ENCODE results near the gene CREB3L2. TPM values are rescaled to one million over a fixed set of nuclear protein-coding genes. Genes with fewer than 3 reads are reported as not detected.

Gene CREB3L2
- total RNA-seq, 2 experiments from 2014 or later: 21.0 to 24.4 TPM

GRCh38 chr7:137886281-137886680, 115.6 kb downstream of the CREB3L2 start:
- no peak overlapping the region for H3K4me3 Mint-ChIP-seq
- no peak for TF ChIP-seq CTCF (IDR thresholded peaks at IDR 0.05)
- no peaks in the 10 kb centered on the region for H3K27me3 Mint-ChIP-seq
- H3K27ac Mint-ChIP-seq: no peak overlapping the region
- ATAC-seq (no peak), DNase-seq (no peak)
- POLR2A ChIA-PET: no interaction called here
- intact Hi-C loops (cut with micrococcal nuclease): no loop called here
- peaks cover 6% of the 10 kb centered on the region for H3K4me1 Mint-ChIP-seq (ENCODE audit: low read depth)
- CTCF ChIA-PET: no interaction called here
- H3K36me3 Mint-ChIP-seq (ENCODE audit: low read depth): peaks cover 34% of the 10 kb centered on the region
- H3K9me3 Mint-ChIP-seq: no peaks in the 10 kb centered on the region

- Mint-ChIP-seq H3K4me1 (ENCODE audit: low read depth) (peaks cover 6% of the 10 kb centered on the region), H3K27me3 (no peaks in the 10 kb centered on the region), H3K4me3 (no peak overlapping the region), H3K27ac (no peak overlapping the region), H3K36me3 (ENCODE audit: low read depth) (peaks cover 34% of the 10 kb centered on the region), H3K9me3 (no peaks in the 10 kb centered on the region)
- no peak for TF ChIP-seq CTCF (IDR thresholded peaks at IDR 0.05)
- DNase-seq (no peak), ATAC-seq (no peak)
- intact Hi-C loops (cut with micrococcal nuclease): no loop called here
- POLR2A ChIA-PET: no interaction called here
- CTCF ChIA-PET: no interaction called here
These were observed 116.2 kb downstream of the CREB3L2 start for GRCh38 chr7:137885678-137886077.

GRCh38 chr7:137882806-137883205, 119.1 kb downstream of the CREB3L2 start:
- POLR2A ChIA-PET: no interaction called here
- H3K27me3 Mint-ChIP-seq: no peaks in the 10 kb centered on the region

GRCh38 chr7:137882261-137882668, 119.6 kb downstream of the CREB3L2 start:
- H3K9me3 Mint-ChIP-seq: no peaks in the 10 kb centered on the region
- H3K27me3 Mint-ChIP-seq: no peaks in the 10 kb centered on the region
- CTCF ChIA-PET: interaction anchor here (0.7 to 1.2 kb wide), 4 partner anchors 17 to 227 kb away, joined by 3 read pairs; no protein-coding TSS in a partner anchor
- no peak for TF ChIP-seq CTCF (IDR thresholded peaks at IDR 0.05)
- DNase-seq (peak; percentile 46), ATAC-seq (peak; percentile 95)
- H3K4me1 Mint-ChIP-seq (ENCODE audit: low read depth): peaks cover 6% of the 10 kb centered on the region
- POLR2A ChIA-PET: no interaction called here
- peak overlapping the region; percentile 34 for H3K27ac Mint-ChIP-seq
- H3K36me3 Mint-ChIP-seq (ENCODE audit: low read depth): peaks cover 49% of the 10 kb centered on the region
- no peak overlapping the region for H3K4me3 Mint-ChIP-seq
- intact Hi-C loops (cut with micrococcal nuclease): no loop called here

More at GRCh38 chr7:137882806-137883205, 119.1 kb downstream of the CREB3L2 start:
- Mint-ChIP-seq H3K36me3 (ENCODE audit: low read depth) (peaks cover 48% of the 10 kb centered on the region), H3K9me3 (no peaks in the 10 kb centered on the region), H3K4me1 (ENCODE audit: low read depth) (peaks cover 6% of the 10 kb centered on the region), H3K4me3 (no peak overlapping the region), H3K27ac (no peak overlapping the region)
- ATAC-seq: no peak
- no peak for TF ChIP-seq CTCF (IDR thresholded peaks at IDR 0.05)
- no peak for DNase-seq
- intact Hi-C loops (cut with micrococcal nuclease): no loop called here
- CTCF ChIA-PET: interaction anchor here (0.8 to 1.2 kb wide), 3 partner anchors 17 to 21 kb away, joined by 3 read pairs; no protein-coding TSS in a partner anchor

- peak; percentile 29 for ATAC-seq
- TF ChIP-seq CTCF (IDR thresholded peaks at IDR 0.05): no peak
- H3K4me3 Mint-ChIP-seq: no peak overlapping the region
- DNase-seq: no peak
- ChIA-PET POLR2A (interaction anchor here (0.5 kb wide), 1 partner anchor 25 kb away, joined by 3 read pairs; no protein-coding TSS in a partner anchor), CTCF (interaction anchor here (0.7 to 0.8 kb wide), 2 partner anchors 18 to 226 kb away, joined by 3 read pairs; no protein-coding TSS in a partner anchor)
- H3K36me3 Mint-ChIP-seq (ENCODE audit: low read depth): peaks cover 49% of the 10 kb centered on the region
- intact Hi-C loops (cut with micrococcal nuclease): no loop called here
- peak overlapping the region; percentile 34 for H3K27ac Mint-ChIP-seq
- no peaks in the 10 kb centered on the region for H3K27me3 Mint-ChIP-seq
- H3K4me1 Mint-ChIP-seq (ENCODE audit: low read depth): peaks cover 6% of the 10 kb centered on the region
- no peaks in the 10 kb centered on the region for H3K9me3 Mint-ChIP-seq
These were observed 120.2 kb downstream of the CREB3L2 start for GRCh38 chr7:137881607-137882260.

All from activated CD8-positive, alpha-beta T cell treated with anti-CD3 and anti-CD28 coated beads for 36 hours (primary cell).